Astrocyte of the cerebellum (primary cell): ENCODE measurements around the gene GTF2IRD1.

Source experiments
- DNase-seq: peaks from one replicate; pipeline ENCODE4 v3.0.0-alpha.2; 2011; ENCODE audit warnings: low read depth
- H3K4me3 ChIP-seq: 2 replicates; pipeline ENCODE4 v1.5.1; 2011; ENCODE audit warnings: mild to moderate bottlenecking, low read depth, low read length, moderate library complexity
- CTCF ChIP-seq: IDR thresholded peaks from 2 replicates; pipeline ENCODE4 v1.5.1; 2012; ENCODE audit warnings: low read length, low read depth, moderate library complexity, mild to moderate bottlenecking; ENCODE audit errors: missing control alignments
- in situ Hi-C: cut with HindIII; loops from 2 replicates; pipeline ENCODE4 v1.10.0; 2017; ENCODE audit warnings: low sequenced_read_pairs

GTF2IRD1 gene

GRCh38 chr7:74622228-74622749, 168.6 kb downstream of the GTF2IRD1 start:
- no peak for TF ChIP-seq CTCF
- H3K4me3 ChIP-seq, result no peak overlapping the region
- no peak for DNase-seq
- in situ Hi-C loops, result no loop called here

GRCh38 chr7:74623135-74623534, 169.4 kb downstream of the GTF2IRD1 start:
- in situ Hi-C loops, result no loop called here

GRCh38 chr7:74625446-74625845, 171.7 kb downstream of the GTF2IRD1 start:
- TF ChIP-seq CTCF, result no peak
- in situ Hi-C loops, result no loop called here
- H3K4me3 ChIP-seq, result no peak overlapping the region
- no peak for DNase-seq

More at GRCh38 chr7:74623135-74623534, 169.4 kb downstream of the GTF2IRD1 start:
- no peak for TF ChIP-seq CTCF
- DNase-seq, result no peak
- H3K4me3 ChIP-seq, result no peak overlapping the region

- in situ Hi-C loops, result no loop called here
- no peak for TF ChIP-seq CTCF
- no peak overlapping the region for H3K4me3 ChIP-seq
- no peak for DNase-seq
These were observed 174.1 kb downstream of the GTF2IRD1 start for GRCh38 chr7:74627661-74628411.

GRCh38 chr7:74632505-74632904, 178.8 kb downstream of the GTF2IRD1 start:
- TF ChIP-seq CTCF, result no peak
- in situ Hi-C loops, result no loop called here
- H3K4me3 ChIP-seq, result no peak overlapping the region
- no peak for DNase-seq

GRCh38 chr7:74633451-74633921, 179.8 kb downstream of the GTF2IRD1 start:
- no peak for DNase-seq

More at GRCh38 chr7:74633451-74633921, 179.8 kb downstream of the GTF2IRD1 start:
- no peak overlapping the region for H3K4me3 ChIP-seq
- in situ Hi-C loops, result no loop called here
- no peak for TF ChIP-seq CTCF
